SJCRH30 (cell line): ENCODE results near the gene MUC6. TPM values are rescaled to one million over a fixed set of nuclear protein-coding genes. Genes with fewer than 3 reads are reported as not detected.

ENCODE experiments used
- DNase-seq, 2 experiments: peaks; one replicate each; pipeline ENCODE4 v3.0.0-alpha.2; 2015 to 2020
- H3K27ac ChIP-seq: fragments of 250-450 bp; sonication (Bioruptor Pico); 2 replicates; pipeline ENCODE4 v1.5.1; 2020; ENCODE audit warnings: mild to moderate bottlenecking, moderate library complexity
- H3K27me3 ChIP-seq: fragments of 250-450 bp; sonication (Bioruptor Pico); 2 replicates; pipeline ENCODE4 v1.5.1; 2020; ENCODE audit warnings: mild to moderate bottlenecking, moderate library complexity
- H3K36me3 ChIP-seq: fragments of 250-450 bp; sonication (Bioruptor Pico); 2 replicates; pipeline ENCODE4 v1.5.1; 2020; ENCODE audit warnings: mild to moderate bottlenecking, moderate library complexity
- H3K4me1 ChIP-seq: fragments of 250-450 bp; sonication (Bioruptor Pico); 2 replicates; pipeline ENCODE4 v1.5.1; 2020; ENCODE audit warnings: mild to moderate bottlenecking, moderate library complexity
- H3K4me3 ChIP-seq: fragments of 250-450 bp; sonication (Bioruptor Pico); 2 replicates; pipeline ENCODE4 v1.5.1; 2020; ENCODE audit warnings: mild to moderate bottlenecking, moderate library complexity
- H3K9me3 ChIP-seq: fragments of 250-450 bp; sonication (Bioruptor Pico); replicated peaks from 2 replicates; pipeline ENCODE4 v1.5.1; 2020; ENCODE audit warnings: mild to moderate bottlenecking, moderate library complexity
- total RNA-seq: library from RNA; depleted of rRNA; stranded (reverse); fragments of >200 nt; shearing (Covaris generic); gene quantifications from 2 replicates; pipeline ENCODE4 v1.2.3, GENCODE V29; 2014

The MUC6 gene
- total RNA-seq, 1 experiment from 2014 or later, result not detected

- Histone ChIP-seq H3K27ac (no peak overlapping the region), H3K36me3 (no peaks in the 10 kb centered on the region)
- no peak for DNase-seq
Observed at GRCh38 chr11:1028616-1029015, 7.9 kb downstream of the MUC6 start.

GRCh38 chr11:1028291-1028540 lies 8.3 kb downstream of the MUC6 start:
- Histone ChIP-seq H3K27me3 (no peaks in the 10 kb centered on the region), H3K4me3 (no peak overlapping the region), H3K4me1 (no peaks in the 10 kb centered on the region), H3K36me3 (no peaks in the 10 kb centered on the region), H3K27ac (no peak overlapping the region), H3K9me3 (no peaks in the 10 kb centered on the region)
- DNase-seq, result no peak

More at GRCh38 chr11:1028616-1029015, 7.9 kb downstream of the MUC6 start:
- H3K4me1 ChIP-seq, result no peaks in the 10 kb centered on the region
- no peaks in the 10 kb centered on the region for H3K27me3 ChIP-seq
- H3K9me3 ChIP-seq, result no peaks in the 10 kb centered on the region
- no peak overlapping the region for H3K4me3 ChIP-seq

DNA sequence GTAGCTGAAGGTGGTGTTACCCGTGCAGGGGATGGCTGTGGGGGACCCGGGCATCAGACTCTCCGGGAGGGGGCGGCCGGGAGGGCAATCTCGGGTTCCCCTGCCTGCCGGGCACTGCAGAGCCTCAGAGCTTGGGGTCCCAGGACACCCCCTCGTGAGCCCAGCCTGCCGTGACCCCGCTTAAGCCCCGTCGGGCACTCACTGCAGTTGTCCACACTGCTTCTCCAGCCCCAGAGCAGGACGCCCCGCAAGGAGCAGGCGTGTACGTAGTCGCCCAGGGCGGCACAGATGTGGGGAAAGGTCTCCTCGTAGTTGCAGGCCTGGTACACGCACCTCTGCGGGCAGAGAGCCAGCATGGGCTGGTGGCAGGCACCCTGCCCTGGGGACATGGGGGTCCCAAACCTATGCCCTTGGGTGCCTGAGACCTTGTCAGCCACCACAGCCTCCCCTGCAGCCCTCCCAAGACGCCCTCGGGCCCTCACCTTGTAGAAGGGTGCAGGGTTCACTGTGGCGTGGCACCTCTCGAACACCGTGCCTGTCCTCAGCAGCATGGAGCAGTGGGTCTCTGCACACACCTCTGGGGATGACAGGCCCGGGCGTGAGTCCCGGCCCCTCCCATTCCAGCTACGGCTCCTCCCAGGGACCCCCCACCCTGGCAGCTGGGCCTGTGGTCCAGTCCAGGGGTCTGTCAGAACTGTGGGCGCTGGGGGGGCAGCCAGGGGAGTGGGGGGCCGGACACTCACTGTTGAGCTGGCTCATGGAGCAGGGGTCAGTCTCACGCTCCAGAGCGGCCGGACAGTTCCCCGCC lies 8.8 kb downstream of the MUC6 start:
- H3K9me3 ChIP-seq, result no peaks in the 10 kb centered on the region
- H3K4me3 ChIP-seq, result no peak overlapping the region
- no peaks in the 10 kb centered on the region for H3K4me1 ChIP-seq
- H3K36me3 ChIP-seq, result no peaks in the 10 kb centered on the region
- H3K27me3 ChIP-seq, result no peaks in the 10 kb centered on the region
- H3K27ac ChIP-seq, result no peak overlapping the region
- no peak for DNase-seq

GRCh38 chr11:1026641-1027482 lies 9.7 kb downstream of the MUC6 start:
- no peak for DNase-seq
- no peaks in the 10 kb centered on the region for H3K36me3 ChIP-seq
- no peaks in the 10 kb centered on the region for H3K4me1 ChIP-seq
- no peaks in the 10 kb centered on the region for H3K9me3 ChIP-seq
- no peak overlapping the region for H3K27ac ChIP-seq
- H3K4me3 ChIP-seq, result no peak overlapping the region
- no peaks in the 10 kb centered on the region for H3K27me3 ChIP-seq

DNA sequence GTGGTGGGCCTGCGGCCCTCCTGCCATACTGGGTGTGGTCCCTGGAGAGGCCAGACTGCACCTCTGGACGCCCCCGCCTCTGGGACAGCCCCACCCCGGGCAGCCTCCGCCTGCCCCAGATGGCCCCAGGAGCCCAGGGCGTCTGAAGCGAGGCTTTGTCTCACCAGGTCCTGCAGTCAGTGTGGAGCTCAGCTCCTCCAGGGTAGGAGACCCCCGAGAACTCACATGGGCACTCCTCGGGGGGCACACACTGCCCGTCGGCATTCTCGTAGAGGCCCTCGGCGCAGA lies 10.4 kb downstream of the MUC6 start:
- Histone ChIP-seq H3K9me3 (no peaks in the 10 kb centered on the region), H3K4me1 (no peaks in the 10 kb centered on the region), H3K4me3 (no peak overlapping the region), H3K27me3 (no peaks in the 10 kb centered on the region), H3K27ac (no peak overlapping the region), H3K36me3 (no peaks in the 10 kb centered on the region)
- DNase-seq, result no peak

- Histone ChIP-seq H3K27me3 (no peaks in the 10 kb centered on the region), H3K9me3 (no peaks in the 10 kb centered on the region), H3K36me3 (no peaks in the 10 kb centered on the region), H3K27ac (no peak overlapping the region), H3K4me1 (no peaks in the 10 kb centered on the region), H3K4me3 (no peak overlapping the region)
- DNase-seq, result no peak
Observed at GRCh38 chr11:1025410-1026162, 10.9 kb downstream of the MUC6 start.

- no peaks in the 10 kb centered on the region for H3K27me3 ChIP-seq
- H3K27ac ChIP-seq, result no peak overlapping the region
- H3K9me3 ChIP-seq, result no peaks in the 10 kb centered on the region
- H3K36me3 ChIP-seq, result no peaks in the 10 kb centered on the region
- H3K4me1 ChIP-seq, result no peaks in the 10 kb centered on the region
- H3K4me3 ChIP-seq, result no peak overlapping the region
- DNase-seq, result no peak
Observed at GRCh38 chr11:1024597-1025409, 11.7 kb downstream of the MUC6 start.

DNA sequence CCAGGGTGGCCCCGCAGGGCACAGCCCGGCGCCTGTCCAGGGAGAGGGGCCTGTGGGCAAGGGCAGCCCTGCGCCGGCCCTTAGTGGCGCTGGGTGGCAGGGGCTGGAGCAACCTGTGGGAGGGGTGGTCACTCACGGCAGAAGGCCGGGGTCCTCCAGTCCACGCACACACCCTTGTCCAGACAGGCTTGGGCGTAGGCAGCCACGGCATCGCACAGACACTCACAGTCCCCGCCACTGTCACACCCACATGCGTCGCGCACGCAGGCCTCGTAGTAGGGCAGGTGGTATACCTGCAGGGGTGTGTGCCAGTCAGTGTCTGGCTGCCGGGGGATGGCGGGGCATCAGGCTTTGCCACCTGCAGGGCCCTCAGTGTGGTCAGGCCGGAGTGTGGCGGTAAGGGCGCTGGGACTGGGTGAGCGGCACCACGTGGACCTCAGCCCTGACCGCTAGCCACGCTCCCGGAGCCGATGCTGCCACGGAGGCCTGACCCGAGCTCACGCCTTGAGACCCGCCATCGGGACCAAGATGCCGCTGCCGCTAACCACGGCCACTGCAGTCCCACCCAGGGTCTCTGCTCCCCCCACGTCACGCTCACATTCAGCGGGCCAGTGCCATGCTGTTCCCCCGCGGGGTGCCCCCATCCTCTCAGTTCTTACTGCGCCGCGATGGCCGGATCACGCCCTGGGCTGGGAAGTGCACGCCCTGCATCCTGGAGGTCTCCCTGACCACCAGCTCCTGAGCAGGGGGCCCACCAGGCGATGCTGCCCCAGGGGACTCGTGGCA lies 12.5 kb downstream of the MUC6 start:
- no peaks in the 10 kb centered on the region for H3K27me3 ChIP-seq
- no peaks in the 10 kb centered on the region for H3K36me3 ChIP-seq
- H3K4me1 ChIP-seq, result no peaks in the 10 kb centered on the region
- H3K27ac ChIP-seq, result no peak overlapping the region
- no peak overlapping the region for H3K4me3 ChIP-seq
- no peak for DNase-seq
- no peaks in the 10 kb centered on the region for H3K9me3 ChIP-seq

DNA sequence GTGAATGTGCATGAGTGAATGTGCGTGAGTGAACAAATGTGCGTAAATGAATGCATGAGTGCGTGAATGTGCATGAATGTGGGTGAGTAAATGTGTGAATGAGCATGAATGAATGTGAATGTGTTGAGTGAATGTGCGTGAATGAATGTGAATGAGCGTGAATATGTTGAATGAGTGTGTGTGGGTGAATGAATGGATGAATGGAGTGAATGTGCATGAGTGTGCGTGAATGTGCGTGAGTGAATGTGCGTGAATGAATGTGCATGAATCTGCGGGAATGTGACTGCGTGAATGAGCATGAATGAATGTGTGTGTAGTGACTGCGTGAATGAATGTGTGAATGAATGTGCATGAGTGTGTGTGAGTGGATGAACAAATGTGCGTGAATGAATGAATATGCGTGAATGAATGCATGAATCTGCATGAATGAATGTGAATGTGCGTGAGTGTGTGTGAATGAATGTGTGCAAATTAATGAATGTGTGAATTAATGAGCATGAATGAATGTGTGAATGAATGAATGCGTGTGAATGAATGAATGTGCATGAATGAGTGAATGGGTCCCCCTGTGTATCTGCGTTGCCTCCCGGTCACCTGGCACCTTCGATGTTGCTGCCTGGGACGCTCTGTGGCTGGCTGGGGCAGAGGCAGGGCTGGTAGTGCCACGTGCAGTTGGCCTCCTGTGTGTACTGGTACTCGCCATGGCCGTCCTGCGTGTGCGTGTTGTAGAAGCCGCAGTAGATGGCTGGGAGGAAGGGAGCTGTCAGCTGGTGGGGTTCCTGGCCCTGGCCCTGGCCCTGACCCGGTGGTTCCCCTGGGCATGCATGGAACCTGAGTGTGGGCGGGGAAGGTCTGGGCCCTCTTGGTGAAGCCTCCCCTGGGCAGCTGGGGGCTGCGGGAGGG lies 13.4 kb downstream of the MUC6 start:
- Histone ChIP-seq H3K36me3 (no peaks in the 10 kb centered on the region), H3K27ac (no peak overlapping the region), H3K9me3 (no peaks in the 10 kb centered on the region), H3K27me3 (no peaks in the 10 kb centered on the region), H3K4me3 (no peak overlapping the region), H3K4me1 (no peaks in the 10 kb centered on the region)
- no peak for DNase-seq

DNA sequence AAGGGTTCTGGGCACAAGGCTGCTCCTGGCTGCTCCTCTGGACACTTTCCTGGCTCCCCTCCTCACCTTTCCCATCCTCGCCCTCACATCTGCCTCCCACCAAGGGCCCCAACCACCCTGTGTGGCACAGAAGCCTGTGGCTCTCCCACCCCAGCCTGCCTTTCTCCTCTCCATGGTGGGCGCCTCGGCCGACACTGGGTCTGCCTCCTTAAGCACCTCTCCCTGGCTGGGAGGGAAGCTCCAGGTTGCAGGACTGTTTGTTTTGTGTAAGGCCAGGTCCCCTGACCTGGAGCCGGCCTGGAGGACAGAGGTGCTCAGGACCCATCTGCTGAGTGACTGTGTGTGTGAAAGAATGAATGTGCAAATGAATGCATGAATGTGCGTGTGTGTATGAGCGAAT lies 14.1 kb downstream of the MUC6 start:
- no peak overlapping the region for H3K27ac ChIP-seq
- H3K4me1 ChIP-seq, result no peaks in the 10 kb centered on the region
- no peak for DNase-seq
- H3K9me3 ChIP-seq, result no peaks in the 10 kb centered on the region
- H3K27me3 ChIP-seq, result no peaks in the 10 kb centered on the region
- no peak overlapping the region for H3K4me3 ChIP-seq
- no peaks in the 10 kb centered on the region for H3K36me3 ChIP-seq

GRCh38 chr11:1020211-1020905 lies 16.2 kb downstream of the MUC6 start:
- Histone ChIP-seq H3K36me3 (no peaks in the 10 kb centered on the region), H3K27ac (no peak overlapping the region), H3K4me1 (no peaks in the 10 kb centered on the region), H3K27me3 (no peaks in the 10 kb centered on the region), H3K4me3 (no peak overlapping the region), H3K9me3 (no peaks in the 10 kb centered on the region)
- no peak for DNase-seq

- Histone ChIP-seq H3K9me3 (no peaks in the 10 kb centered on the region), H3K27me3 (no peaks in the 10 kb centered on the region), H3K27ac (no peak overlapping the region), H3K4me1 (no peaks in the 10 kb centered on the region), H3K4me3 (no peak overlapping the region), H3K36me3 (no peaks in the 10 kb centered on the region)
- DNase-seq, result no peak
Observed at GRCh38 chr11:1019321-1019910, 17.1 kb downstream of the MUC6 start.
